Activated T-cell treated with anti-CD3 and anti-CD28 coated beads, Interleukin-2, amount 50 U/mL, for 72 hours (primary cell): ENCODE measurements around the gene LAMTOR1. TPM values are rescaled to one million over a fixed set of nuclear protein-coding genes. Genes with fewer than 3 reads are reported as not detected.

ENCODE experiments used
- ATAC-seq, 2 donors: fragments of 150-1000 bp; cut with Tn5 transposase; replicated peaks in 1 of 2; 2 replicates each; pipeline ENCODE4 v1.10.0; 2021; ENCODE audit warnings: moderate library complexity in 2 of 2, mild to moderate bottlenecking in 1 of 2
- DNase-seq, 2 donors: peaks; one replicate each; pipeline ENCODE4 v3.0.0; 2021 to 2022; ENCODE audit warnings: mixed read lengths in 1 of 2
- H3K27ac Mint-ChIP-seq: one replicate; pipeline ENCODE4 v1.8.0; 2022; ENCODE audit warnings: mild to moderate bottlenecking, moderate library complexity, mixed read lengths
- H3K27me3 Mint-ChIP-seq: one replicate; pipeline ENCODE4 v1.8.0; 2022; ENCODE audit warnings: low read depth, mixed read lengths
- H3K36me3 Mint-ChIP-seq, 2 donors: one replicate each; pipeline ENCODE4 v1.8.0; 2022; ENCODE audit warnings: mixed read lengths in 2 of 2, mild to moderate bottlenecking in 1 of 2; ENCODE audit not compliant: insufficient read depth in 2 of 2
- H3K4me1 Mint-ChIP-seq: one replicate; pipeline ENCODE4 v1.8.0; 2022; ENCODE audit warnings: low read depth, mixed read lengths
- H3K4me3 Mint-ChIP-seq, 2 donors: one replicate each; pipeline ENCODE4 v1.8.0; 2022; ENCODE audit warnings: mild to moderate bottlenecking in 2 of 2, mixed read lengths in 2 of 2, moderate library complexity in 2 of 2
- H3K9me3 Mint-ChIP-seq, 2 donors: one replicate each; pipeline ENCODE4 v1.8.0; 2022; ENCODE audit warnings: mixed read lengths in 2 of 2
- total RNA-seq, 2 donors: library from RNA; stranded (reverse); gene quantifications; one replicate each; pipeline ENCODE4 v1.2.3, GENCODE V29; 2022

The LAMTOR1 gene
- total RNA-seq, 2 donors from 2014 or later: 43.7 to 49.9 TPM

GRCh38 chr11:72112143-72112977 is 9.3 kb upstream of the LAMTOR1 start, which contains the start of gene ANAPC15:
ANAPC15 (minus strand) TSS chr11:72112695; CDS start chr11:72111276, 1,419 bp downstream.
- peaks cover 3 to 5% of the 10 kb centered on the region in 2 donors for H3K36me3 Mint-ChIP-seq
- peak; percentile 90 to 91 for ATAC-seq
- peak; percentile 98 to 99 for DNase-seq
- H3K27me3 Mint-ChIP-seq: no peaks in the 10 kb centered on the region
- H3K4me3 Mint-ChIP-seq: peak within 1 kb of the TSS; percentile 85 to 86
- peak within 1 kb of the TSS; percentile 95 for H3K27ac Mint-ChIP-seq
- H3K4me1 Mint-ChIP-seq: peaks cover 9% of the 10 kb centered on the region
- peaks cover 0 to 2% of the 10 kb centered on the region in 2 donors for H3K9me3 Mint-ChIP-seq

- Mint-ChIP-seq H3K4me3 (peak overlapping the region; percentile 85 to 86), H3K27ac (peak overlapping the region; percentile 95), H3K27me3 (no peaks in the 10 kb centered on the region), H3K9me3 (peaks cover 0 to 2% of the 10 kb centered on the region in 2 donors), H3K4me1 (peaks cover 9% of the 10 kb centered on the region), H3K36me3 (peaks cover 3 to 5% of the 10 kb centered on the region in 2 donors)
- no peak for ATAC-seq
- DNase-seq: no peak
Observed at GRCh38 chr11:72111300-72112142, 8.4 kb upstream of the LAMTOR1 start.

GRCh38 chr11:72105888-72106287 is 2.8 kb upstream of the LAMTOR1 start, which contains the start of gene TOMT:
TOMT (plus strand) TSS chr11:72105924; CDS start chr11:72105952, 28 bp downstream.
- Mint-ChIP-seq H3K9me3 (peaks cover 0 to 3% of the 10 kb centered on the region in 2 donors), H3K4me3 (no peak within 1 kb of the TSS), H3K27ac (no peak within 1 kb of the TSS), H3K4me1 (peaks cover 29% of the 10 kb centered on the region), H3K27me3 (no peaks in the 10 kb centered on the region), H3K36me3 (peaks cover 5% of the 10 kb centered on the region in 2 donors)
- DNase-seq (no peak), ATAC-seq (no peak)

- ATAC-seq: no peak
- Mint-ChIP-seq H3K36me3 (peaks cover 2 to 4% of the 10 kb centered on the region in 2 donors), H3K4me3 (peak overlapping the region; percentile 93 to 96), H3K4me1 (peaks cover 39% of the 10 kb centered on the region), H3K27me3 (no peaks in the 10 kb centered on the region), H3K9me3 (peaks cover 0 to 3% of the 10 kb centered on the region in 2 donors), H3K27ac (peak overlapping the region; percentile 97)
- DNase-seq: no peak
Observed at GRCh38 chr11:72103754-72104167, 664 bp upstream of the LAMTOR1 start.

GRCh38 chr11:72102631-72102945 is 509 bp downstream of the LAMTOR1 start:
- peaks cover 4 to 10% of the 10 kb centered on the region in 2 donors for H3K36me3 Mint-ChIP-seq
- peak in 1 of 2 donors; percentile 3 for ATAC-seq
- peaks cover 39% of the 10 kb centered on the region for H3K4me1 Mint-ChIP-seq
- peak overlapping the region; percentile 93 to 96 for H3K4me3 Mint-ChIP-seq
- H3K27me3 Mint-ChIP-seq: no peaks in the 10 kb centered on the region
- peak overlapping the region; percentile 97 for H3K27ac Mint-ChIP-seq
- H3K9me3 Mint-ChIP-seq: peaks cover 0 to 3% of the 10 kb centered on the region in 2 donors
- no peak for DNase-seq

- Mint-ChIP-seq H3K27ac (peak overlapping the region; percentile 97), H3K4me3 (peak overlapping the region; percentile 93 to 96), H3K9me3 (peaks cover 0 to 3% of the 10 kb centered on the region in 2 donors), H3K4me1 (peaks cover 39% of the 10 kb centered on the region), H3K36me3 (peaks cover 4 to 8% of the 10 kb centered on the region in 2 donors), H3K27me3 (no peaks in the 10 kb centered on the region)
- ATAC-seq: no peak
- no peak for DNase-seq
Observed at GRCh38 chr11:72102162-72102561, 935 bp downstream of the LAMTOR1 start.

- Mint-ChIP-seq H3K27ac (peak overlapping the region; percentile 97), H3K9me3 (peaks cover 0 to 3% of the 10 kb centered on the region in 2 donors), H3K4me1 (peaks cover 39% of the 10 kb centered on the region), H3K4me3 (peak overlapping the region in 1 of 2 donors; percentile 93), H3K27me3 (no peaks in the 10 kb centered on the region), H3K36me3 (peaks cover 4 to 8% of the 10 kb centered on the region in 2 donors)
- ATAC-seq (no peak), DNase-seq (no peak)
Observed at GRCh38 chr11:72100462-72100861, 2.6 kb downstream of the LAMTOR1 start.

GRCh38 chr11:72100009-72100408 is 3.1 kb downstream of the LAMTOR1 start:
- H3K27ac Mint-ChIP-seq: no peak overlapping the region
- peaks cover 0 to 3% of the 10 kb centered on the region in 2 donors for H3K9me3 Mint-ChIP-seq

GRCh38 chr11:72098741-72099140 is 4.4 kb downstream of the LAMTOR1 start:
- H3K36me3 Mint-ChIP-seq: peaks cover 4 to 8% of the 10 kb centered on the region in 2 donors
- peak overlapping the region; percentile 45 for H3K27ac Mint-ChIP-seq

More at GRCh38 chr11:72100009-72100408, 3.1 kb downstream of the LAMTOR1 start:
- Mint-ChIP-seq H3K4me3 (no peak overlapping the region), H3K27me3 (no peaks in the 10 kb centered on the region), H3K4me1 (peaks cover 39% of the 10 kb centered on the region), H3K36me3 (peaks cover 4 to 8% of the 10 kb centered on the region in 2 donors)
- ATAC-seq (no peak), DNase-seq (no peak)

GRCh38 chr11:72091292-72091691 is 11.8 kb downstream of the LAMTOR1 start:
- no peaks in the 10 kb centered on the region for H3K36me3 Mint-ChIP-seq
- H3K27me3 Mint-ChIP-seq: no peaks in the 10 kb centered on the region
- no peaks in the 10 kb centered on the region for H3K9me3 Mint-ChIP-seq
- peaks cover 6% of the 10 kb centered on the region for H3K4me1 Mint-ChIP-seq
- peak; percentile 58 to 70 for DNase-seq
- no peak overlapping the region for H3K27ac Mint-ChIP-seq
- no peak overlapping the region for H3K4me3 Mint-ChIP-seq
- peak; percentile 78 to 86 for ATAC-seq

More at GRCh38 chr11:72098741-72099140, 4.4 kb downstream of the LAMTOR1 start:
- peaks cover 32% of the 10 kb centered on the region for H3K4me1 Mint-ChIP-seq
- DNase-seq (no peak), ATAC-seq (no peak)
- no peaks in the 10 kb centered on the region for H3K27me3 Mint-ChIP-seq
- no peaks in the 10 kb centered on the region for H3K9me3 Mint-ChIP-seq
- H3K4me3 Mint-ChIP-seq: no peak overlapping the region

- peaks cover 13% of the 10 kb centered on the region for H3K4me1 Mint-ChIP-seq
- H3K36me3 Mint-ChIP-seq: peaks cover 0 to 3% of the 10 kb centered on the region in 2 donors
- no peaks in the 10 kb centered on the region for H3K27me3 Mint-ChIP-seq
- peak; percentile 42 to 75 for ATAC-seq
- DNase-seq: no peak
- peak overlapping the region; percentile 43 for H3K27ac Mint-ChIP-seq
- no peaks in the 10 kb centered on the region for H3K9me3 Mint-ChIP-seq
- no peak overlapping the region for H3K4me3 Mint-ChIP-seq
Observed at GRCh38 chr11:72088076-72088808, 14.9 kb downstream of the LAMTOR1 start.

- Mint-ChIP-seq H3K9me3 (no peaks in the 10 kb centered on the region), H3K36me3 (peaks cover 0 to 3% of the 10 kb centered on the region in 2 donors), H3K27ac (peak overlapping the region; percentile 36), H3K4me1 (peaks cover 24% of the 10 kb centered on the region), H3K4me3 (peak overlapping the region in 1 of 2 donors; percentile 12), H3K27me3 (no peaks in the 10 kb centered on the region)
- ATAC-seq: peak in 1 of 2 donors; percentile 20
- DNase-seq: no peak
Observed at GRCh38 chr11:72085621-72086351, 17.3 kb downstream of the LAMTOR1 start.
